ENCODE results near the gene PI4KB.

PI4KB gene

DNA sequence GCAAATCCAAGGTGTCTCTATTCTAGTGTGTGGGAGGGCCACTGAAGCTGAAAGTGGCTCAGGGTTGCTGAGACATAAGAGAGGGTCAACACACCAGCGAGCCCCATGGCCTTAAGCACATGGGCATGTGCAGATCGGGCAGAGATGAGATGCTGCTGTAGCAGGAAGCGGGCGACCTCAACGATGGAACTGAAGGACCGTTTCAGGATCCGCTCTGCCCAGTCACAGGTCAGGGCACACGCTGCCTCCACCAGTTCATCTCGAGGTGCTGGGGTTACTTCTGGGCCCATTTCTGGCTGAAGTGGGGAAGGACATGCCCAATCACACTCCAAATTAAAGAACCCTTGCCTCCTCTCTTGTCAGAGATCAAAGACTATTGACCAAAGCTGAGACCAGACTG lies 16.4 kb upstream of the PI4KB start:
- TF ChIP-seq, protein P1, sequence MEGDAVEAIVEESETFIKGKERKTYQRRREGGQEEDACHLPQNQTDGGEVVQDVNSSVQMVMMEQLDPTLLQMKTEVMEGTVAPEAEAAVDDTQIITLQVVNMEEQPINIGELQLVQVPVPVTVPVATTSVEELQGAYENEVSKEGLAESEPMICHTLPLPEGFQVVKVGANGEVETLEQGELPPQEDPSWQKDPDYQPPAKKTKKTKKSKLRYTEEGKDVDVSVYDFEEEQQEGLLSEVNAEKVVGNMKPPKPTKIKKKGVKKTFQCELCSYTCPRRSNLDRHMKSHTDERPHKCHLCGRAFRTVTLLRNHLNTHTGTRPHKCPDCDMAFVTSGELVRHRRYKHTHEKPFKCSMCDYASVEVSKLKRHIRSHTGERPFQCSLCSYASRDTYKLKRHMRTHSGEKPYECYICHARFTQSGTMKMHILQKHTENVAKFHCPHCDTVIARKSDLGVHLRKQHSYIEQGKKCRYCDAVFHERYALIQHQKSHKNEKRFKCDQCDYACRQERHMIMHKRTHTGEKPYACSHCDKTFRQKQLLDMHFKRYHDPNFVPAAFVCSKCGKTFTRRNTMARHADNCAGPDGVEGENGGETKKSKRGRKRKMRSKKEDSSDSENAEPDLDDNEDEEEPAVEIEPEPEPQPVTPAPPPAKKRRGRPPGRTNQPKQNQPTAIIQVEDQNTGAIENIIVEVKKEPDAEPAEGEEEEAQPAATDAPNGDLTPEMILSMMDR (IDR thresholded peaks at IDR 0.05; ENCODE audit: low read depth, low read length) = no peak
- H3K4me3 ChIP-seq (ENCODE audit: low read depth, low read length) = no peak overlapping the region

DNA sequence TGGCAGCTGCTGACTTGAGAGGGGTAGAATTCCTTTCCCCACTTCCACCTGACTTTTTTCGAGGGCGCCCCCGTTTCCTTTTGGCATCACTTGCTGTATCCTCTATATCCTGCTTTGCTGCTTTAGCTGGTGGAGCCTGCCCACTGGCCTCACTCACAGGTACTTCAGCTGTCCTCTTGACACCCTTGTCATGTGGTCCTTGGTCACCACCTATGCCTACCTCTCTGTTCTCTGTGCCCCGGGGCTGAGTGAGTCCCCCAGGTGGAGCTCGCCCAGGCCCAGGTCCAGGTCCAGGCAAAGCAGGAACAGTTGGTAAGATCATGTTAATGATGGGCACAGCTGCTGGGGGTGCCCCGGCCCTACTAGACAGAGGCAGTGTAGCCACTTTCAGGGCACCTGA lies 15.4 kb upstream of the PI4KB start:
- H3K4me3 ChIP-seq (ENCODE audit: low read depth, low read length) = no peak overlapping the region

DNA sequence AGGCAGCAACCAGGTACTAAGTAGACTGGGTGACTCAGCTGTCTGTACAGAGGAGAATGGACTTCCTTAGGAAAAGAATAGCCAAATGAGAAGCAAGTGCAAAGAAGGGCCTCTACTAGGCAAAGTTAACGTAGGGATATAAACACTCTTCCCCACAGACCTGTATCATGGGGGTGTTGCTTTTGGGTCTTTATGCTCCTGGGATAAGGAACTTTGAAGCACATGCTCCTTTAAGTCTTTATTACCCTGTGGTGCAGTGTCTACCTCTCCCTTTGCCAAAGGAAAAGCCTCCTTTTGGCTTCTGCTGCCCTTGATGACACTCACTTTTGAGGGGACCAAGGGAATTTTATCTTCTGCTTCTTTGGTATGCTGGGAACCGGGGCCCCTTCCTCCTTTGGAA lies 14.8 kb upstream of the PI4KB start:
- no peak overlapping the region for H3K4me3 ChIP-seq (ENCODE audit: low read depth, low read length)

More for the DNA sequence above, 15.4 kb upstream of the PI4KB start:
- TF ChIP-seq, protein P1 (IDR thresholded peaks at IDR 0.05; ENCODE audit: low read depth, low read length) = no peak

DNA sequence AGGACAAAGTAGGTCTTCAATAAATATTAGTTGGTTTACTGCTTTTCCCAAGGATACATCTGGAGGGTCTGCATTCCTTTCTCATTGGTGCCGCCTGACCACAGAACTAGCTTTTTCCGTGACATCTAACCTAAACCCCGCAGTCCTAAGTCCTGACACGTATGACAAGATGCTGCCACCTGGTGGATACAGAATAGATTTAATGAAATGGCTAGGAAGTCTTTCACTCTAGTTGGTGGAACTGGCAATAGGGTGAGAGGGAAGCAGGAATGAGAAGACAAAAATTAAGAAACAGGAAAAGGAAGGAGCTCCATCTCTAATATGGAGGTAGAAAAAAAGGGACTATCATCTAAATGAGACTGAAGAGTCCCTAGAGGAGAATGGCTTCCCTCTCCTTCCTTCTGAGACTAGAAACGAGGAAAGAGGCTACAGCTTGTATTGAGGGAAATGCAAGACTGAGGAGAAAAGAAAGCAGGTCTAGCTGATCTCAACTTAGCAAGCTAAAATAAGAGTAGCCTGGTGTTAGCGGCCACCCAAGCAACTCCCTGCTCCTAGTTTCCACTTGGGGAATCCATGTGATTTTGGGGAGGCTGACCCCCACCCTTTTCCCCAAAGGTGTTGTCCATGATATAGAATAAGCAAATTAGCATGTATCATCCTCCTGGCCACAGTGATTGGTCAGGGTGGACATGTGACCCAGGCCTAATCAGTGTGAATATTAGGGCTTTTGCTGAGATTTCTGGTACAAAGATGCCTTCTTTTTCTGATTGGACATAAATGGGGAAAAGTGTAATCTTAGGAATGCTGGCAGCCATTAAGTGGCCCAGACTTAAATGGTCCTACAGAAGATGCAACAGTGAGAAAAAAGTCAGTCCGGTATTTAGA lies 13.9 kb upstream of the PI4KB start:
- TF ChIP-seq, protein P1 (IDR thresholded peaks at IDR 0.05; ENCODE audit: low read depth, low read length) = peak; percentile 39
- H3K4me3 ChIP-seq (ENCODE audit: low read depth, low read length) = no peak overlapping the region

More for the DNA sequence above, 14.8 kb upstream of the PI4KB start:
- TF ChIP-seq, protein P1 (IDR thresholded peaks at IDR 0.05; ENCODE audit: low read depth, low read length) = no peak

DNA sequence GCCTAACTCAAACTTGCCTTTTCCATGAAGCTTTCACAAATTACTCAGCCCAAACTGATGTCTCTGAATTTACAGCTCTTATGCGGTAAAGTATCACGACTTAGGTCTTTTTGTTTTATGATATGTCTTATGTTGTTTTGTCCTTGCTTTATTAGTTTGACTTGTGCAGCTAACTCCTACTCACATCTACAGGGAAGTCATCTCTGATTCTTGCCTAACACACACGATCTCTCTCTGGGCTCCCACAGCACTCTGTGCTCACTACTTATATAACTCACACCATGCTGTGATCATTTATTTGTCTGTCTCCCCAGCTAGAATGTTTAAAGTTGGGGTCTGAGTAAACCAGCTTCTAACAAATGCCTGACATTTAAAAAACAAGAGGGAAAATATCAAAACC lies 9.3 kb upstream of the PI4KB start:
- TF ChIP-seq, protein P1 (IDR thresholded peaks at IDR 0.05; ENCODE audit: low read depth, low read length) = no peak
- no peak overlapping the region for H3K4me3 ChIP-seq (ENCODE audit: low read depth, low read length)

DNA sequence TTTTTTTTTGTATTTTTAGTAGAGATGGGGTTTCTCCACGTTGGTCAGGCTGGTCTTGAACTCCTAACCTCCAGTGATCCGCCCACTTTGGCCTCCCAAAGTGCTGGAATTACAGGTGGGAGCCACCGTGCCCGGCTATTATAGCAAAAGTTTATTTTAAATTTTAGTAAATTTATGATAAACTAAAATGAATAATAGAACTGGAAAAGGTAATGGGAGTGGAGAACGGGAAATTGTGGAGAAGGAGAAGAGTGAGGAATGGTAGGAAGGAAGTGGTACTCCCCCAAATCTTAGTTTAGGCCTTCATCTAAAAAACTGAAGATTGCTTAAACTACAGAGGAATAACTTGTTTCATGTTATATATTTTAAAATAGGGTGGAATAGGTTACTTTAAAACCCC lies 7.6 kb upstream of the PI4KB start:
- TF ChIP-seq, protein P1 (IDR thresholded peaks at IDR 0.05; ENCODE audit: low read depth, low read length) = no peak
- no peak overlapping the region for H3K4me3 ChIP-seq (ENCODE audit: low read depth, low read length)

DNA sequence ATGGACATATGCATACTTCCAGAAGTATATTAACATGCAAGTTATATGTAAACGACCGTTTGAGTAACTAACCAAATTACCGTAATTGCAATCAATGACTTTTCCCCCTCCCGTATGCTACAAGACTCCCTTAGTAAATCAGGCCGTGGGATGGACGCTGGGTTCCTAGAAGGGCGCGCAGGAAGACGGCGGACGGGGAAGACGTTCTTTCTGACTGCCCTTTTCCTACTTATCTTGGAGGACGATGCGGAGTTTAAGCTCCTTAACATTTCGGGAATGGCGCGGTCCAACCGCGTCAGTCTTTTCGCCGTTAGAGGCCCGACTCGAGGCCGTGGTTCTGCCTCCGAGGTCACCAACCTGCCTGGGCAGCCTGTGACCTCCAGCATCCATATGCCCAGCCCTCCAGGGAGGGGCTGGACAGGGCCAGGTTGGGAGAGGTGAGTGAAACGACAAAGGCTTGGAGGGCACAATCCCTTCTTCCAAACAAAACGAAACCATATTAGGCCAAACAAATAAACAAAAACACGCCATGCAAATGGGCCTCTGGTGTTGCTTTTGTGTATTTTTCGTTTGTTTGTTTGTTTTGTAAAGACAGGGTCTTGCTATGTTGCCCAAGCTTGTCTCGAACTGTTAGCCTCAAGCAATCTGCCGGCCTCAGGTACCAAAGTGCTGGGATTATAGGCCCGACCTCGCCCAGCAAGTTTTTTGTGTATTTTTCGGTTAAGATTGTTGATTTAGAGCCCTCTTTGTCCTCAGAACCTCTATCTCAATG lies 873 bp upstream of the PI4KB start:
- H3K4me3 ChIP-seq (ENCODE audit: low read depth, low read length) = peak overlapping the region; percentile 62
- TF ChIP-seq, protein P1 (IDR thresholded peaks at IDR 0.05; ENCODE audit: low read depth, low read length) = no peak
